GM19351 (cell line): ENCODE results near the gene CDCA4.

Experiments
- ATAC-seq: cut with Tn5 transposase; IDR thresholded peaks from one replicate; pipeline ENCODE4 v1.9.1; 2021; ENCODE audit warnings: mild to moderate bottlenecking, moderate library complexity; ENCODE audit not compliant: unreplicated experiment

The CDCA4 gene

GRCh38 chr14:105015242-105015641 is 5.6 kb downstream of the CDCA4 start:
- ATAC-seq: no peak

DNA sequence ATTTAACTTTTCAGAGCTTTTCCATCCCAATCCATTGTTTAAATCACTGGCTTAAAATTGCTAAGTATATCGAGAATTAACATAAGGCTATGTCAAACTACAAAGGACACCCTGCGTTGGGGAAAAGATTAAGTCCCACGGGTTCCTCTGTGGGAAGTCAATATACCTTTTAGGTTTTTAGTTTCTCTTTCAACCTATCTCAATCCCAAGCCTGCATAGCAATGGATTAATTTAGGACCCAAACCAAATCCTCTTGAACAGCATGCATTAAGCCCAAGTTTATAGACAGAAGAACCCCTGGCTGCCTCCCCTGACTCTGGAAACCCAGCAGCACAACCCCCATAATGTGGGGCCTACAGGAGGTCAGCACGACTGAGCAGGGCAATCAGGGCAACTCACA is 6.3 kb downstream of the CDCA4 start:
- no peak for ATAC-seq

GRCh38 chr14:105014032-105014431 is 6.9 kb downstream of the CDCA4 start:
- no peak for ATAC-seq

DNA sequence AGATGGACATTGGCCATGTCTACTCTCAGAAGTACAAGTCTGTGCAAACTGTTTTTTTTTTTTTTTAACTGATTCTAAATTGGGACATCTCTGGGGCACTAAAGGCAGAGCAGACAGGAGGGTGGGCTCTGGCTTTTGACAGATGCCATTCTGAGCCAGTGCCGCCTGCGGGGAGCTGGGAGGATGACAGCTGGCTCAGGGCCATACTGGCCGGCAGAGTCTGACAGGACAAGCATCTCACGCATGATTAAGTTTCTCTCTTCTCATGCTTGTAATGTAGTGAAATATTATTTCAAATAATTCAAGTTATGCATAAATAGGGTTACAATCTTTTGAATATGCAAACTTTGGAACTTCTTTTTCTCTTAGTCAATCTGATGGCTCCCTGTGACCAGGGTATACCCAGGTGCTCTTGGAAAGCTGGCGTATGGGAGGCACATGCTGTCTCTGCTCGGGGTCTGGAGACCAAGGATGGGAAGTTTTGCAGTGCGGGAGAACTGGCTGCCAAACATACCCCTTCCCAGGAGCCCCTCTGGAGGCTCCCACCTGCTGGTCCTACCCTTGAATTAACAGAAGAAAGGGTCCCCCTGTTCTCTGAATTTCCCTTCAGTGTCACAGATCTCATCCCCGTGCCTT is 7.6 kb downstream of the CDCA4 start:
- ATAC-seq: no peak

DNA sequence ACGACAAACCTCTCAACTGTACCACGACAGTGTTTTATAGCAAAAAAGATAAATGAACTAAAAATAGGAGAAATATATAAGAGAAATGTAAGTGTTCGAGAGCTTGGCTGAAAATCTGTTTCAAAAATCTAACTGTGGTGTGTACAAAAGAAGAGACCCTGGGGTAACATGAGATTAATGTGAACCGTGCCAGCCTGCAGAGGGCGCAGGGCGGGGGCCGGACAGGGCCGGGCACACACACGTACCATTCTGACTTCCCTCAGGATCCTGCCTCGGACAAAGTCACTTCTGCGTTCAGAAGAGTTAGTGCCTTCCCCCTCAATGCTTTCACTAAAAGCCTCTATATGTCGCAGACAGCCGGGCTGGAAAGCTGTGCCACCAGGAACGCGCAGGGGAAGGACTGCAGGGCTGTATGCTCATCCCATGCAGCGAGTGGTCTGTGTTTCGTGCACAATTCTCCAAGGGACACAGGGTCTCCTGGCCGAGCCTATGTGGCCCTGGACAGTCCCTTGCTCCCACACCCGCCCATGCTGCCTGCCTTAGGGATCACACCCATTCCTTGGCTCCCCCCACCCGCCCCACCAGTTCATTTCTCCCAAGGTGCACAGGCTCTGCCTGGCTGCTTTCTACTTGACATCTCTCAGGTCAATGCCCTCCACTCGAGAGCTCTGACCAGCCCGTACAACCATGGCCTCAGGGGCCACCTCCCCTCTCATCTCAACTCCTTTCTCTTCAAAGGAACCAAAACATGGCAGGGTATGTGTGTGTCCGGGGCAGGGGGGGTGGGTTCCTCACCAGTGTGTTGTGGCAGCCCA is 8.5 kb downstream of the CDCA4 start:
- no peak for ATAC-seq

DNA sequence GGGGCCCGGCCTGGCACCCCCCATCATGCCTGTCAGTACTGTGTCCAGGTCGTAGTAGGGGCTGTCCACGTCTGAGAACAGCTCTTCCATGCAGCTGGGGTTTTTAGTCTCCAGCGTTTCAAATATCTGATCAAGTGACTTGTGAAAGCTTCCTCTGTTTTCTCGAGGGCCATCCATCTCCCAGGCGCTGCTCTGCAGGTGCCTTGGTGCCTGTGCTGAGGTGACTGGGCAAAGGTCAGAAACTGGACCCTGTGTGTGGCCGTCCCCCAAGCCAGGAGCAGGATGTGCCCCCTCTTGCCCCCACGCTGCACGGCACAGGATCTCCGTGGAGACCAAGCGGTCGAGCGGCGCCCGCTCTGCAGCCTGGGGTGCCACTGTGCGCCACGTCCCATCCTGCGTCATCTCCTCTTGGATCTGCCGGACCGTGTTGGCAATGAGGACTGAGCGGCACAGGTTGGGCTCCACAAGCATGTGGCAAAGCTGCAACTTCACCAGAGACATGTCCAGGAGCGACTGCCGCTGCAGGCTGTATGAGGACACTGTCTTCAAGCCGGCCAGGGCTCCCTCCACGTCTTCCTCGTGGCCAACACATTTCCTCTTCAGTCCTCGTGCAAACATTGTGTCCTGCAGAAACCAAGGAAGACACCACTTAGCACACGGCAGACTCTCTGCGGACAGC is 9.4 kb downstream of the CDCA4 start:
- no peak for ATAC-seq

DNA sequence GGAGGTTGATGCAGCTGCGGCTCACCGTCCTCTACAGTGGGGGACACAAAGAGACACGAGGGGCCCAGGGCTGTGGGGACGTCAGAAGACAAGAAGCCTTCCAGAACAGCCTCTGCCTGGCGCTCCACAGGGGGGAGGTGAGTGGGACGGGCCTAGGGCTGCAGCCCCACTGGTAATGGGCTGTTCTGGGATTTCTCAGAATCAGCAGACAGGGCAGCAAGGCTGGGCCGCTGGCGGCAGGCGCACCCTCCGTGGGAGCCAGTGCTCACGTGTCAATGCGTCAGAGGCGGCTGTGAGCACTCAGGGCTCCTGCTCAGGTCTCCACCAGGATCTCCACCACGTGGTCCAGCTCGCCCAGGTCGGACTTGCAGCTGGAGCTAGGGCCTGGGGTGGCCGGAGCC is 10.0 kb downstream of the CDCA4 start:
- ATAC-seq: no peak

DNA sequence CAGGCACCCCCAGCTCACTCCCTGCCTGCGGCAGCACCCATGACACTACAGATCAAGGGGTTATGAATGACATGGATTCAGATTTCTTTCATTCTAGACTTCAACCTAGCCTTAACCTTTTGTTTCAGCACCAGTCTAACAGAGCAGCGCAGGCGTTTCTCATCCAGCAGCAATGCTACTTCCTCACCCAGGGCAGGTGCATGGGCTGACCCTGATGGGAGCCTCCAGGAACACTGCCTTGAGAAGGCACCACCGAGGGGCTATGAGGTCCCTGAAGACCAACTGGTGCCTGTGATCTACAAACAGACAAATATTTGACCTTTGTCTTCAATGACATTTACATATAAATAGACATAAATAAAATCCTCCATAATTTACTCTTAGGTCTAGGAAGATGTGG is 10.8 kb downstream of the CDCA4 start:
- ATAC-seq: no peak

DNA sequence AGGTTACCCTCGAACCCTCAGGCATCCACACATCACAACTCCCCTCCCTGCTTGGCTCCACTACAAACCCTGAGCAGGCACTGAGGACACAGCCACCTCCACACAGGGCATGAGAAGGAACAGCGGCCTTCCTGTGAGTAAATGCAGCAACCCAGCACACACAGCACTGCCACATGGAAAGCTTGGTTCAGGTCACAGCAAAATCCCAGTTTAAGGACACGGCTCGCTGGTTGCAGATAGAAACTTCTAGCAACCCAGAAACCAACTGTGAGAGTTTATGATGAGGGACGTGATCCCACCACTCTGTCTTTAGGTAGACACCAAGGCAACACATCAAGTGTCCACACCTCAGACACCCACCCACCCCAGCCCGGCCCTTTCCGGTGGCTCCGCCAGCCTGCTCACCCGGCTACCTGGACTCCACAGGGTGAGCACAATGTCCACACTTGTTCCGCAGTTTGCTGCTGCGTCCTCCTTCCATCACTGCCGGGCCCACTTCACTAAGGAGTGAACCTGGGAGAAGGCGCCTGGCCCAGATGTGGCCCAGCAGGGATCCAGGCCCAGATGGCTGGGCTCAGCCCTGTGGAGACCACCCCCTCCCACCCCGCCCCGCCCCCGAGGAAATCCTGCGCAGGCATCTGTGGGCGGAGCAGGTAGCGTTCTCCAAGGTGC is 13.2 kb downstream of the CDCA4 start:
- ATAC-seq: no peak

DNA sequence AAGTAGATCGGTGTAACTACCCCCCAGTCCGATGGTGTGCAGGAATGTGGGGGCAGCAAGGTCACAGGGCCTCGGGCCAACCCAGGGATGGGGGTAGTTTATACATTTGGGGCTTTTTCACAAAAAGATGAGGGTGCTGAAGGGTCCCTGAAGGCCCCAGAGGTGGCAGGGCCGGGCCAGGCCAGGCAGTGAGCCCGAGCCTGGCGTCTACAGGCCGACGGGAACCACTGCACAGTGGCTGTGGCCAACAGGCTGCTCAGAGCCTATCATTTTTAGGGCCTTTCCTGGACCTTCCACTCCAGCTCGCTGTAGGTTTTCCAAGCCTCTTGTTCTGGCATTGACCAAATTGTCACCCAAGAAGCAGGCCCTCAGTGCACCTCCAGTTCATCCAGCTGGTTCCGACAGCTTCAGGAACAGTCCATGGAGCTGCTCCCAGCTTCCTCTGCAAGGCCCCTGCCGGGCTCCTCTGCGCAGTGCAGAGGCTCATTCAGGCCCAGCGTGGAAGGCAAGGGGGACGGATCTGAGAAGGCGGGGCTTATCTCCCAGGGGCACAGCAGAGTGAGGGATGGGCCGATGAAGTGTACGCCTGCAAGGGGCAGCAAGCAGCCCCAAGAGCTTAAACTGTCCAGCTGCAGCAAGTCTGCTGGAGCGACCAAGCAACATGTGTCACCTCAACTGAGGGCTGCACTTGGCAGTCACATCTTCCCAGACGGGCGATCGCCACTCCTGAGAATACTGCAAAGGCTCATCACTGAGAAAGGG is 13.9 kb downstream of the CDCA4 start:
- no peak for ATAC-seq

DNA sequence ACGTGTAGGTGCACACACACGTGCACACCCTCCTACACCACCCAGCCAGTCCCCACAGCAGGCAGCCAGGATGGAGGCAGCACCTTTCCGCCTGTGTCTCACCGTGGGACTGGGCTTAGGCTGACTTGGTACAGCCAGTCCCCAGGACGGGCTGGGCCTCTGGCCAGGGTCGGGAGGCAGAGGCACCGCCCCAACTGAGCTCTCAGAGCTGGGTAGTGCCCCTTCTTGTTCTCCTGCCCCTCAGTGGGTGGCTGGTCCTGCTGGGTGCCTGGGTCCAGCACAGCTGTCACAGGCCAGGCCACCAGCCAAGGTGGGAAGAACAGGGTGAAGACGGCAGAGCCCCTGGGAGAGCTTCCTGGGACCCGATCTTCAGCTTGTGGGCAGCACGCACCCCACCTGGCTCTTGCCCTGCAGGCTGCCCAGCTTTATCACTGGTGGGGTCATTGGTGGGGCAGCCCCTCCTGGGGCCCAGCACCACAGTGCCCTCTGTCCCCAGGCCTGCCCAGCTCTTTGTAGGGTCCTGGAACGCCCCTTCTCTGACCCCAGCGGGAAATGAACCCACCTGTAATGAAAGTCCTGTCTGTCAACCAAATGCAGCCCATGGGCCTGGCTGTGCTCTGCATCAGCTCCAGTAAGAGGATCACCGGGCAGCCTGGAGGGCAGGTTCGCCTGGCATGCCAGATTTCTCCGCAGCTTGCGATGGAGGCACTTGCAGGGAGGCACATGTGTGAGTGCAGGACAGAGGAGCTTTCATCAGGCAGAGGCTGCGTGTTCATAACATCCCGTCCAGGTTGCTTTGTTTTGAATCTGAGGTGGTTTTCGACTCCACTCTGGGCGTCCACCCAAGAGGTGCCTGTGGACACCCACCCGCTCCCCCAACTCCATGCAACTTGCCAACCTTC is 14.7 kb downstream of the CDCA4 start:
- ATAC-seq: no peak

DNA sequence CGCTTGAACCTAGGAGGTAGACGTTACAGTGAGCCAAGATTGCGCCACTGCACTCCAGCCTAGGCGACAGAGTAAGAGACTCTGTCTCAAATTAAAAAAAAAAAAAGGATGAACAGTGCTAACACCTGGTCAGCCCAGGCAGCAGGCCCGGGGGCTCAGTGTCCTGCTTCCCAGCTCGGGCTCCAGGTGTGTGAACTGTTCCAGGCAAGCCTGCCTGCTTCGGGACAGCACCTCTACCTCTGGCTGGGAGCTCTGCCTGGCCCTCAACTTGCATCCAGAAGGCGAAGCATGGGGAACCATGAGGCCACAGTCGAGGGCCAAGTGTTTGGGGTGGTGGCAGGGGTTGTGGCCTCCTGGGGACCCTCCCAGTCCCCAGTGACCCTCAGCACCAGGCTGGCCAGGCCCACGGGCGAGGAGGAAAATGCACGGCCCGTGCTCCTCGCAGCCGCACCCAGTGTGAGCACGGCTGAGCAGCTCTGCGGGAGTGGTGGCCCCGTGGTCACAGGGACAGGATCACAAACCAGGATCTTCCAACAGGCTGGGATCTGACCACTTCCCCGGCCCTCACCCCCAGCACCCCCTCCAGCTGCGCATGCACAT is 15.5 kb downstream of the CDCA4 start:
- no peak for ATAC-seq

- ATAC-seq: no peak
Observed at GRCh38 chr14:104999361-104999760, 21.5 kb downstream of the CDCA4 start.

DNA sequence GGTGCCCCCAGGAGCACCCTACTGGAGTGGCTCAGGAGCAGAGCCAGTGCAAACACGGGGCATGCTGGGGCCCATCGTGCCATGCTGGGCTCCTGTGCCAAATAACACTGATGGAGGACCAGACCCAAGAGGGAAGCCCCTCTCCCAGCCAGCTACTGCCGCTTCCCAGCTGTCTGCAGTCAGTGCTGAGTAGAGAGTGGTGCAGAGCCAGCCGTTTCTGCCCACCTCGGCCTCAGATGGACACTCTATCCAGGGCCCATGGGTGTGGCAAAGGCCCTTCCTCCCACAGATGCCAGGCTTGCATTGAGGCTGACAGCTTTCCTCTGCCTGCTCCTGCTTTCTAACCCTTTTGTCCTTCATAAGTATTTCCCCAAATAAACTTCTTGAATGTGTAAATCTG is 22.1 kb downstream of the CDCA4 start:
- no peak for ATAC-seq

DNA sequence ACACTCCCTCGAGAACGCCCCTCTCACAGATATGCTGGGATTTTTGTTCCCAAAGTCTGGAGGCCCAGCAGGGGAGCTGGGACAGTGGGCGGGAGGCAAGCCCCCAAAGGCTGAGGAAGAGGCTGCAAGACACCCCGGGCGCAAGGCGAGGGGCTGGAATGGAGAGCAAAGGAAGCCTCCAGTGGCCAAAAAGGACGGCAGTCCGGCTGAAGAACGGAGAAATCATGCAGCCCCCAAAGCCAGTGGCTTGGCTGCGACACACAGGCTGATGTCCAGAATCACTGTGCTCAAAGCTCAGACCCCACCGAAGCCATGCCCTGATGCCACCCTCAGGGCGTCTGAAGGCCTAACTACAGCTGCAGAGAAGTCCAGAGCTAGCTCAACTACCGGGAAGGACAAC is 24.4 kb downstream of the CDCA4 start:
- ATAC-seq: no peak

- no peak for ATAC-seq
Observed at GRCh38 chr14:104996032-104996431, 24.9 kb downstream of the CDCA4 start.

- no peak for ATAC-seq
Observed at GRCh38 chr14:104994978-104995377, 25.9 kb downstream of the CDCA4 start.

GRCh38 chr14:104993808-104994591 is 26.9 kb downstream of the CDCA4 start:
- ATAC-seq: no peak

DNA sequence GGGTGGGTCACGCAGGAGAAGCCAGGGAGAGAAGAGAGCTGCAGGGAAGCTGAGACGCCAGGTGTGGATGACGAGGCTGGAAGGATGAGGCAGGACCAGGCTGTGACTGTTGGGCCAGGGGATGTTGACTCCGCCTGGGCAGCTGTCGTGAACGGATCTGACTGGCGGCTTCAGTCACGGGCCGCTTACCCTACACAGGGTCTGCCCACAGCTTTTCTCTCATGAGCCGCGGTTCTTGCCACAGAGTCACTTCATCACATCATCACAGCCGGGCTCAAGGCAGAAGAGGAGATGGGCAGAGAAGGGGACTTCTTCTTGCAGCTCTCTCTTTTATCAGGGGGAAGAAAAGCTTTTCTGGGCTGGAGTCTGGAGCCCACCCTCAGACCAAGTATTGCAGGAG is 27.6 kb downstream of the CDCA4 start:
- ATAC-seq: no peak
